ENCODE results near the gene VWF. TPM values are rescaled to one million over a fixed set of nuclear protein-coding genes. Genes with fewer than 3 reads are reported as not detected.

Gene VWF
- 0.29 and 0.35 TPM in 2 replicates for total RNA-seq

GRCh38 chr12:6124411-6125309 is at the start of gene VWF:
Gene VWF (minus strand): TSS chr12:6124670. CDS start chr12:6123196, 1,474 bp downstream.

DNA sequence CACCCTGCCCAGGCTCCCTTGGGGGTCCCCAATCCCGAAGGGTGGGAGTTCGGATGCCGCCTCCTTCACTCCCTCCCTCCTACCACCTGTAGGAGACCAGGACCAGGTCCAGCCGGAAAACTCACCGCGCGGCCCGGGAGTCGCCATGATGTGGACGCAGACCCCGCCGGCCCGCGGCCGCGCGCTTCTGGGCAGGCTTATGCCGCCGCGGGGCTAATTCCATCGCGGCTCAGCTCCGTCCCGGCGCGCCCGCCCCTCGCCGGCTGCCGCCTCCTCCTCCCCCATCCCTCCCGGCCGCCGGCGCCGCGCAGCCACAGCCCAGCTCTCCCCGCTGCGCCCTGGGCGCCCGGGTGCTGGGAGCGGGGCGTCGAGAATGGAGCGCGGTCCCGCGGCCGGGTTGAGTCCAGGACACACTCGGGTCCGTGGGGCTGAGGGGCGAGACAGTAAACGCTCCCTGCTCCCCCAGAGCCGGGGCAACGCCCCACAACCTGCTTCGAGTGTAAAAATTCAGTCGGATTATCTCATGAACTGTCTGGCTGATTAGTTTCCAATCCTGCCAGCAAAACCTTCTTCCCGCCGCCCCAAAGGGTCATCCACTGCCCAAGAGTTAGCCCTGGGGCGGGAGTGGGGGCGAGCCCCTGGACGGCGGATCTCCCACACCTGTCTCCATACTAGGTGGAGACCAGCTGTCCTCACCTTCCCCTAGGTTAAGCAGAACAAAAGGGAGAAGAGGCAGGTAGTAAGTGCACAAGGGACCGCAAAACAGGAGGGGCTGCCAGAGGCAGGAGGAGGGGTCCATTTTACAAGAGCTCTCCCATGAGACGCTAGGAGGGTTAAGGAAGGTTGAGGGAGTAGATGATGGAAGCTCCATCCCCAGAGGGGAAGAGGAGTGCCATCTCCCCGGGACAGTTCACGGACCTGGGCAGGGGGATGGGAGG is 179.1 kb downstream of the VWF start, which contains the start of gene ANO2:
Gene ANO2 (minus strand): TSS at position 189 of the 938 bp plus-strand sequence. CDS start 42 bp downstream, at position 147.

Other genes with a start within 250 kb of the VWF start
- gene ANO2, start 179.4 kb downstream of the VWF start, total RNA-seq = not detected in 2 replicates
- gene CD9, start 75.7 kb upstream of the VWF start, total RNA-seq = 130 and 141 TPM in 2 replicates
- gene PLEKHG6, start 186.0 kb upstream of the VWF start, total RNA-seq = not detected in 2 replicates
- 460 and 580 TPM in 2 replicates for gene TNFRSF1A, start 217.4 kb upstream of the VWF start, total RNA-seq